ENCODE results near the gene BET1L.

DNA sequence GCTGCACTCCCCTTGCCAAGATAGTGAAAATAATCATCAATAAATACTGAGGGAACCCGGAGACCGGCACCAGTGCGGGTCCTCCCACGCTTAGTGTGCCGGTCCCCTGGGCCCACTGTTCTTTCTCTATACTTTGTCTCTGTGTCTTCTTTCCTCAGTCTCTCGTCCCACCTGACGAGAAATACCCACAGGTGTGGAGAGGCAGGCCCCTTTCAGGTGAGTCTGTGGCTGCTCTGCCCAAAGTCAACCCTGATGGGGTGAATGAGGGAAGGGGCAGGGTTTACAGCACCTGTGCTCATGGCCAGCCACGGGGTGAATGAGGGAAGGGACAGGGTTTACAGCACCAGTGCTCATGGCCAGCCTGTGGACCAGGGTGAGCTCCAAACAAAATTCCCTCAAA, 4.7 kb downstream of the BET1L start:
- TF ChIP-seq, protein P1, sequence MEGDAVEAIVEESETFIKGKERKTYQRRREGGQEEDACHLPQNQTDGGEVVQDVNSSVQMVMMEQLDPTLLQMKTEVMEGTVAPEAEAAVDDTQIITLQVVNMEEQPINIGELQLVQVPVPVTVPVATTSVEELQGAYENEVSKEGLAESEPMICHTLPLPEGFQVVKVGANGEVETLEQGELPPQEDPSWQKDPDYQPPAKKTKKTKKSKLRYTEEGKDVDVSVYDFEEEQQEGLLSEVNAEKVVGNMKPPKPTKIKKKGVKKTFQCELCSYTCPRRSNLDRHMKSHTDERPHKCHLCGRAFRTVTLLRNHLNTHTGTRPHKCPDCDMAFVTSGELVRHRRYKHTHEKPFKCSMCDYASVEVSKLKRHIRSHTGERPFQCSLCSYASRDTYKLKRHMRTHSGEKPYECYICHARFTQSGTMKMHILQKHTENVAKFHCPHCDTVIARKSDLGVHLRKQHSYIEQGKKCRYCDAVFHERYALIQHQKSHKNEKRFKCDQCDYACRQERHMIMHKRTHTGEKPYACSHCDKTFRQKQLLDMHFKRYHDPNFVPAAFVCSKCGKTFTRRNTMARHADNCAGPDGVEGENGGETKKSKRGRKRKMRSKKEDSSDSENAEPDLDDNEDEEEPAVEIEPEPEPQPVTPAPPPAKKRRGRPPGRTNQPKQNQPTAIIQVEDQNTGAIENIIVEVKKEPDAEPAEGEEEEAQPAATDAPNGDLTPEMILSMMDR (IDR thresholded peaks at IDR 0.05; ENCODE audit: low read depth, low read length) = no peak
- no peak for TF ChIP-seq MYC (IDR thresholded peaks at IDR 0.05; ENCODE audit: low read depth, low read length)

Data from NB4 (cell line).